ENCODE data around the gene ACTR6. TPM values are rescaled to one million over a fixed set of nuclear protein-coding genes. Genes with fewer than 3 reads are reported as not detected.

The ACTR6 gene
- 13.9 and 16.5 TPM in 2 replicates for total RNA-seq
- polyA plus RNA-seq: 23.8 and 34.3 TPM in 2 replicates
- 15.8 and 22.8 TPM in 2 replicates for polyA plus RNA-seq (2012)
- polyA minus RNA-seq (ENCODE audit: low replicate concordance): 0.86 TPM in 1 of 2 replicates, not detected in the other

DNA sequence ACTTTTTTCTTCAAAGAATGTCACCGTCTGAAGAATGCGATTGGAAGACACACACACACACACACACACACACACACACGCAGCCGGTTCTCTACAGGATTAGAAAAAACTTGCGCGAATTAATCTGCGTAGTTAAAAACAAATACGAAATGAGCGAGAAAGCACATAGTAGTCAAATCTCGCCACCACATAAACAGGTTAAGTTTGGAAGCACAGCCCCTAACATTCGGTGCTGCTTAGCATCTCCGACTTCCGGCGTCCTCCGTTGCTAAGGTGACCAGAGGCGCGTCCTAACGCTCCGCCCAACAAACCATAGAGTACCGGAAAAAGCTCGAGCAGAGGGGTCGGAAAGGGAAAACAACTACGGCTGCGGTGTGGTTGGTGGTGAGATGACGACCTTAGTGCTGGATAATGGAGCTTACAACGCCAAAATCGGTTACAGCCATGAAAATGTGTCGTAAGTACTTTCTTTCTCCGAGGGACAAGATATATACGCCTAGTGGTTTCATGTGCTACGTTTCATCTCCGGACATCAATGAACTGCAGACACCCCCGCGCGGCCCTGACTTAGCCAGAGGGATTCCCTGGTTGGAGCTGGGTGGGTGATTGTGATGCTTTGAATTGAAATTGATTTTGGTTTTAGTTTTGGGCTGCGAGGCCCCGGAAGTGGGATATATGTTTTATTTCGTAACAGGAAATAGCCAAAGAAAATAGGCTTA is at the start of gene ACTR6:
TSS of gene ACTR6 (plus strand) at position 353 of the 719 bp plus-strand sequence. CDS start at position 390, 37 bp downstream.
- Histone ChIP-seq H4K20me1 (ENCODE audit: control insufficient read depth, extremely low read depth, insufficient read depth, low read length) (no peaks in the 10 kb centered on the region), H3K79me2 (ENCODE audit: control insufficient read depth, insufficient read depth, low read length) (peaks cover 15% of the 10 kb centered on the region), H3K4me1 (ENCODE audit: control insufficient read depth, extremely low read depth, insufficient read depth, low read length) (peaks cover 2% of the 10 kb centered on the region), H3K9ac (ENCODE audit: insufficient read depth, low read length) (peak within 1 kb of the TSS; percentile 78), H3K4me3 (replicated peaks in 1 of 4; ENCODE audit: control extremely low read depth in 1 of 4, insufficient read depth in 1 of 4, low read depth in 3 of 4, low read length in 4 of 4) (peak within 1 kb of the TSS; percentile 82 to 97 (median 86)), H3K9me3 (ENCODE audit: control insufficient read depth, insufficient read depth, low read depth, low read length) (no peaks in the 10 kb centered on the region), H3K4me2 (ENCODE audit: extremely low read depth, insufficient read depth, low read length) (peak within 1 kb of the TSS; percentile 93), H3K27ac (ENCODE audit: insufficient read depth, low read length) (peak within 1 kb of the TSS; percentile 84), H3K27me3 (ENCODE audit: control insufficient read depth, insufficient read depth, low read length) (no peaks in the 10 kb centered on the region), H2AFZ (ENCODE audit: low read length) (peak within 1 kb of the TSS; percentile 98), H3K36me3 (ENCODE audit: control insufficient read depth, insufficient read depth, low read length) (no peaks in the 10 kb centered on the region)
- peak; percentile 95 to 97 for DNase-seq (ENCODE audit: low read depth in 2 of 2)
- TF ChIP-seq CTCF (conservative IDR thresholded peaks at IDR 0.05 in 1 of 2, IDR thresholded peaks at IDR 0.05 in 1 of 2; ENCODE audit: low read depth in 1 of 2, low read length in 2 of 2) (peak in 1 of 2 donors; percentile 3), EZH2 (IDR thresholded peaks at IDR 0.05; ENCODE audit: low read length, missing control alignments) (no peak)

- no peak overlapping the region for H3K27ac ChIP-seq (ENCODE audit: insufficient read depth, low read length)
- H2AFZ ChIP-seq (ENCODE audit: low read length): no peak overlapping the region
- H3K4me1 ChIP-seq (ENCODE audit: control insufficient read depth, extremely low read depth, insufficient read depth, low read length): no peaks in the 10 kb centered on the region
- H3K4me3 ChIP-seq (replicated peaks in 1 of 4; ENCODE audit: control extremely low read depth in 1 of 4, insufficient read depth in 1 of 4, low read depth in 3 of 4, low read length in 4 of 4): no peak overlapping the region
- no peaks in the 10 kb centered on the region for H3K79me2 ChIP-seq (ENCODE audit: control insufficient read depth, insufficient read depth, low read length)
- DNase-seq (ENCODE audit: low read depth in 2 of 2): no peak
- H3K36me3 ChIP-seq (ENCODE audit: control insufficient read depth, insufficient read depth, low read length): no peaks in the 10 kb centered on the region
- H3K9ac ChIP-seq (ENCODE audit: insufficient read depth, low read length): no peak overlapping the region
- no peak overlapping the region for H3K4me2 ChIP-seq (ENCODE audit: extremely low read depth, insufficient read depth, low read length)
- TF ChIP-seq CTCF (conservative IDR thresholded peaks at IDR 0.05 in 1 of 2, IDR thresholded peaks at IDR 0.05 in 1 of 2; ENCODE audit: low read depth in 1 of 2, low read length in 2 of 2) (no peak), EZH2 (IDR thresholded peaks at IDR 0.05; ENCODE audit: low read length, missing control alignments) (no peak)
- no peaks in the 10 kb centered on the region for H4K20me1 ChIP-seq (ENCODE audit: control insufficient read depth, extremely low read depth, insufficient read depth, low read length)
- no peaks in the 10 kb centered on the region for H3K27me3 ChIP-seq (ENCODE audit: control insufficient read depth, insufficient read depth, low read length)
- no peaks in the 10 kb centered on the region for H3K9me3 ChIP-seq (ENCODE audit: control insufficient read depth, insufficient read depth, low read depth, low read length)
These were observed 48.8 kb upstream of the ACTR6 start for GRCh38 chr12:100151769-100152168.

DNA sequence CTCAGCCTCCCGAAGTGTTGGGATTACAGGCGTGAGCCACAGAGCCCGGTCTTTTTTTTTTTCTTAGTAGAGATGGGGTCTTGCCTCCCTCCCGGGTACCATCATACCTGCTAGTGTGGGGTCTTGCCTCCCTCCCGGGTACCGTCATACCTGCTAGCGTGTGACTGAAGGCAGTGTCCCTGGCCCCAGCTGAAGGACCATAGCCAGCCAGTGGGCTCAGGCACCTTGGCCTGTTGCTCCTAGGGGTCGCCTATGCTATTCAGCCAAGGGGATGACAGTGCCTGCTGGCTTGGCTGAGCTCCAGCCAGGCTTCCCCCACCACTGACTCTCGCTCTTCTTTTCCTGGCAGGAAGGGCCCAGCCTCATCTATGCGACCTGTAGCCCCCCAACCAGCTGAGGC is 47.5 kb upstream of the ACTR6 start:
- Histone ChIP-seq H3K27me3 (ENCODE audit: control insufficient read depth, insufficient read depth, low read length) (no peaks in the 10 kb centered on the region), H3K9ac (ENCODE audit: insufficient read depth, low read length) (no peak overlapping the region), H3K4me3 (replicated peaks in 1 of 4; ENCODE audit: control extremely low read depth in 1 of 4, insufficient read depth in 1 of 4, low read depth in 3 of 4, low read length in 4 of 4) (no peak overlapping the region), H3K36me3 (ENCODE audit: control insufficient read depth, insufficient read depth, low read length) (no peaks in the 10 kb centered on the region), H3K4me2 (ENCODE audit: extremely low read depth, insufficient read depth, low read length) (no peak overlapping the region), H4K20me1 (ENCODE audit: control insufficient read depth, extremely low read depth, insufficient read depth, low read length) (no peaks in the 10 kb centered on the region), H3K79me2 (ENCODE audit: control insufficient read depth, insufficient read depth, low read length) (no peaks in the 10 kb centered on the region), H3K4me1 (ENCODE audit: control insufficient read depth, extremely low read depth, insufficient read depth, low read length) (no peaks in the 10 kb centered on the region), H3K9me3 (ENCODE audit: control insufficient read depth, insufficient read depth, low read depth, low read length) (no peaks in the 10 kb centered on the region), H3K27ac (ENCODE audit: insufficient read depth, low read length) (no peak overlapping the region), H2AFZ (ENCODE audit: low read length) (no peak overlapping the region)
- DNase-seq (ENCODE audit: low read depth in 2 of 2): no peak
- TF ChIP-seq CTCF (conservative IDR thresholded peaks at IDR 0.05 in 1 of 2, IDR thresholded peaks at IDR 0.05 in 1 of 2; ENCODE audit: low read depth in 1 of 2, low read length in 2 of 2) (no peak), EZH2 (IDR thresholded peaks at IDR 0.05; ENCODE audit: low read length, missing control alignments) (no peak)
